ENCODE data around the gene CD200R1L. TPM values are rescaled to one million over a fixed set of nuclear protein-coding genes. Genes with fewer than 3 reads are reported as not detected.

Gene CD200R1L, protein sequence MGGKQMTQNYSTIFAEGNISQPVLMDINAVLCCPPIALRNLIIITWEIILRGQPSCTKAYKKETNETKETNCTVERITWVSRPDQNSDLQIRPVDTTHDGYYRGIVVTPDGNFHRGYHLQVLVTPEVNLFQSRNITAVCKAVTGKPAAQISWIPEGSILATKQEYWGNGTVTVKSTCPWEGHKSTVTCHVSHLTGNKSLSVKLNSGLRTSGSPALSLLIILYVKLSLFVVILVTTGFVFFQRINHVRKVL
- 0.05 to 0.24 TPM in 2 of 5 replicates, not detected in the others for total RNA-seq (2022; extraction: Qiagen RNA extraction)

DNA sequence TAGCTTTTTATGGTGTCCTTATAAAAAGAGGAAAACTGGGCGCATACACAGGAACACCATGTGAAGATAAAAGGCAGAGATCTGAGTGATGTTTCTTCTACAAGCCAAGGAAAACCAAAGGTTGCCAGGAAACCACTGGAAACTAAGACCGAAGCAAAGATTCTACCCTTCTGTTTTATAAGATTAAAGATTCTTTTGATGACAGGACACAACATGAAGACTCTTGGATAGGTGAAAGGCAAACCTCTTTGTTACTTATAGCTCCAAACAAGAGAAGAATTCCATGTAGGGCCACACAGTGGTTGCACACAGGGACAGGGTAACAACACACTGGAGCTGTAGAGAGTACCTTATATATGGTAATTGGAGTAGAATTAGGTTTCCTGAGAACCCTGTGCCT is at the start of gene CD200R1L:
Gene CD200R1L, minus strand, starts transcription at position 101 of the 400 bp plus-strand sequence. CDS start 17,497 bp downstream, outside the sequence.

Other genes with a start within 250 kb of the CD200R1L start
- gene CCDC80, start 205.7 kb downstream of the CD200R1L start, total RNA-seq (2022; extraction: Qiagen RNA extraction): 37.7 to 74.4 TPM (median 51.6 TPM) in 5 replicates
- 0.05 to 0.17 TPM (median 0.05 TPM) in 5 replicates for gene CD200R1, start 128.2 kb upstream of the CD200R1L start, total RNA-seq (2022; extraction: Qiagen RNA extraction)
- 14.9 to 17.8 TPM (median 15.8 TPM) in 5 replicates for gene GTPBP8, start 144.1 kb upstream of the CD200R1L start, total RNA-seq (2022; extraction: Qiagen RNA extraction)

All from A549 treated with AZD2906 at 1 μM for 4 hours (cell line).